Gastrocnemius medialis (tissue), 4 donors: Measurements from ENCODE around the gene KLHL42.

ENCODE experiments used
- POLR2A ChIP-seq, 2 donors: fragments of 450-650 bp; IDR thresholded peaks; one replicate each; pipeline ENCODE4 v1.6.1; 2017; ENCODE audit warnings: antibody characterized with exemption in 2 of 2, mild to moderate bottlenecking in 2 of 2, moderate library complexity in 2 of 2
- TF ChIP-seq, protein P1 (sequence below), 5 experiments: fragments of 450-650 bp in 3 of 5; fragments of 200-600 bp in 2 of 5; sonication (generic) in 2 of 5; IDR thresholded peaks in 4 of 5; conservative IDR thresholded peaks in 1 of 5; 1 replicate in 4 of 5; 2 replicates in 1 of 5; pipeline ENCODE4 v1.5.1; 2016 to 2019; ENCODE audit warnings: antibody characterized with exemption in 5 of 5, mild to moderate bottlenecking in 3 of 5, moderate library complexity in 3 of 5

DNA sequence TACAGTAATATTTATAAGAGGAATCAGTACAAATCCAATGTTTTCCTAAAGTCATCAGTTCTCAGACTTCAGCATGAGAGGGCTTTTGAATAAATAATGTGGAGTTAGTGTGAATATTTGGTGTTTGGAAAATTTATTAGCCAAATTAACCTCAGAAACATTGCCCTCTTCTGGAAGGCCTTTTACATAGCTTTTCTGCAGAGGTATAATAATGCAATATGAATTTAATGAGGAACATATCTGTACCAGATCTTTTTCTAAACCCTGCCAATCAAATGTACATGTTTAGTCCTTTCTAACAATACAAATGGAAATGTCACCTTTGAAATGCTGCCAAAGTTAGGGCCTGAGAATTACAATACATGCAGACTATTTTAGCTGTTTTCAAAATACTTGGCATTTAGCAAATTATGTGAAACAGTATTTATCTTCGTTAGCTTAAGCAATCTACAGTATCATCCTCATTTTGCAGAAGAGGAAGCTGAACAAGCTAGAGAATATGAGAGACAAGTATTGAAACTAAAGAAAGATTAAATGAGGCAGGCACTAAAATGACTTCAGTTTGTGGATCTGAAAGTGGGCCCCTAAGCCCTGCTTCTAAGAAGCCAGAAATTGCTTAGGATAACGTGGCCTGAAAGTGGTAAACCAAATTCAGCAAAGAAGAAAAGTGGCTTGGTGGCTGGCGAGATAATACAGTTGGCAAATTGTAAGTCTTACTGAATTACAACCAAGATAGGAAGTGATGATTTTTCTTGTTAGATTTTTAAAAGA, 60.4 kb downstream of the KLHL42 start:
- no peak for TF ChIP-seq POLR2A (IDR thresholded peaks at IDR 0.05)
- TF ChIP-seq, protein P1, sequence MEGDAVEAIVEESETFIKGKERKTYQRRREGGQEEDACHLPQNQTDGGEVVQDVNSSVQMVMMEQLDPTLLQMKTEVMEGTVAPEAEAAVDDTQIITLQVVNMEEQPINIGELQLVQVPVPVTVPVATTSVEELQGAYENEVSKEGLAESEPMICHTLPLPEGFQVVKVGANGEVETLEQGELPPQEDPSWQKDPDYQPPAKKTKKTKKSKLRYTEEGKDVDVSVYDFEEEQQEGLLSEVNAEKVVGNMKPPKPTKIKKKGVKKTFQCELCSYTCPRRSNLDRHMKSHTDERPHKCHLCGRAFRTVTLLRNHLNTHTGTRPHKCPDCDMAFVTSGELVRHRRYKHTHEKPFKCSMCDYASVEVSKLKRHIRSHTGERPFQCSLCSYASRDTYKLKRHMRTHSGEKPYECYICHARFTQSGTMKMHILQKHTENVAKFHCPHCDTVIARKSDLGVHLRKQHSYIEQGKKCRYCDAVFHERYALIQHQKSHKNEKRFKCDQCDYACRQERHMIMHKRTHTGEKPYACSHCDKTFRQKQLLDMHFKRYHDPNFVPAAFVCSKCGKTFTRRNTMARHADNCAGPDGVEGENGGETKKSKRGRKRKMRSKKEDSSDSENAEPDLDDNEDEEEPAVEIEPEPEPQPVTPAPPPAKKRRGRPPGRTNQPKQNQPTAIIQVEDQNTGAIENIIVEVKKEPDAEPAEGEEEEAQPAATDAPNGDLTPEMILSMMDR (IDR thresholded peaks at IDR 0.05 in 4 of 5, conservative IDR thresholded peaks at IDR 0.05 in 1 of 5): no peak
